Thyroid gland (tissue), 4 donors: ENCODE measurements around the gene E2F8. TPM values are rescaled to one million over a fixed set of nuclear protein-coding genes. Genes with fewer than 3 reads are reported as not detected.

ENCODE experiments used
- DNase-seq, 2 donors: peaks; one replicate each; pipeline ENCODE4 v3.0.0-alpha.2; 2019
- H3K27ac ChIP-seq, 3 donors: fragments of 200-600 bp; sonication (generic); 1 replicate in 2 of 3; 2 replicates in 1 of 3; pipeline ENCODE4 v1.5.1; 2016 to 2019; ENCODE audit warnings: mild to moderate bottlenecking in 1 of 3, moderate library complexity in 1 of 3
- H3K27me3 ChIP-seq: fragments of 200-600 bp; sonication (generic); one replicate; pipeline ENCODE4 v1.5.1; 2019
- H3K36me3 ChIP-seq, 2 donors: fragments of 200-600 bp; sonication (generic); one replicate each; pipeline ENCODE4 v1.5.1; 2016 to 2019
- H3K4me1 ChIP-seq, 2 donors: fragments of 200-600 bp; sonication (generic); one replicate each; pipeline ENCODE4 v1.5.1; 2017 to 2019
- H3K4me3 ChIP-seq, 3 donors: fragments of 200-600 bp; sonication (generic); replicated peaks in 1 of 3; 1 replicate in 2 of 3; 2 replicates in 1 of 3; pipeline ENCODE4 v1.5.1; 2016; ENCODE audit warnings: mild to moderate bottlenecking in 1 of 3
- H3K9me3 ChIP-seq: fragments of 200-600 bp; sonication (generic); one replicate; pipeline ENCODE4 v1.5.1; 2017
- CTCF ChIP-seq, 6 experiments: fragments of 200-600 bp in 3 of 6; fragments of 450-650 bp in 3 of 6; sonication (generic) in 3 of 6; IDR thresholded peaks; one replicate each; pipeline ENCODE4 v1.5.1; 2016 to 2019; ENCODE audit warnings: antibody characterized with exemption in 6 of 6, mild to moderate bottlenecking in 2 of 6, inconsistent platforms in 1 of 6, moderate library complexity in 1 of 6
- POLR2A ChIP-seq, 2 donors: fragments of 450-650 bp; IDR thresholded peaks; one replicate each; pipeline ENCODE4 v1.6.1; 2017; ENCODE audit warnings: antibody characterized with exemption in 2 of 2, mild to moderate bottlenecking in 2 of 2, moderate library complexity in 1 of 2
- WGBS, 2 donors: methylation state at CpG; one replicate each; pipeline ENCODE4 v1.1.5; 2017; 5-methylcytosine and 5-hydroxymethylcytosine counted together
- intact Hi-C: fragments of 100-400 bp; cut with DNase I; formaldehyde crosslinking; loops from one replicate; pipeline ENCODE4 v1.15.1; 2023
- total RNA-seq, 4 donors: library from RNA; depleted of rRNA; stranded (reverse); fragments of >200 nt; gene quantifications; one replicate each; pipeline ENCODE4 v1.2.3, GENCODE V29; 2016

Gene E2F8
- total RNA-seq, 4 donors from 2014 or later: not detected

- Histone ChIP-seq H3K9me3 (no peaks in the 10 kb centered on the region), H3K36me3 (no peaks in the 10 kb centered on the region), H3K27ac (no peak overlapping the region), H3K27me3 (no peaks in the 10 kb centered on the region), H3K4me1 (no peaks in the 10 kb centered on the region), H3K4me3 (no peak overlapping the region)
- DNase-seq: no peak
- TF ChIP-seq CTCF (IDR thresholded peaks at IDR 0.05) (no peak), POLR2A (IDR thresholded peaks at IDR 0.05) (no peak)
- WGBS, 2 donors: 55 to 56% methylated on average over 3 of the region's 3 CpGs
- intact Hi-C loops: no loop called here
These were observed 41.0 kb downstream of the E2F8 start for GRCh38 chr11:19199771-19200170.

GRCh38 chr11:19199048-19199447, 41.7 kb downstream of the E2F8 start:
- WGBS, 2 donors: 86 to 92% methylated on average over 6 to 7 of the region's 7 CpGs
- no peaks in the 10 kb centered on the region for H3K4me1 ChIP-seq
- no peaks in the 10 kb centered on the region for H3K9me3 ChIP-seq
- no peak for DNase-seq
- no peak overlapping the region for H3K27ac ChIP-seq
- H3K4me3 ChIP-seq: no peak overlapping the region
- intact Hi-C loops: no loop called here
- no peaks in the 10 kb centered on the region for H3K27me3 ChIP-seq
- TF ChIP-seq POLR2A (IDR thresholded peaks at IDR 0.05) (no peak), CTCF (IDR thresholded peaks at IDR 0.05) (no peak)
- no peaks in the 10 kb centered on the region for H3K36me3 ChIP-seq

GRCh38 chr11:19196432-19196831, 44.3 kb downstream of the E2F8 start:
- Histone ChIP-seq H3K9me3 (no peaks in the 10 kb centered on the region), H3K4me3 (no peak overlapping the region), H3K27me3 (no peaks in the 10 kb centered on the region), H3K36me3 (no peaks in the 10 kb centered on the region), H3K4me1 (no peaks in the 10 kb centered on the region), H3K27ac (no peak overlapping the region)
- TF ChIP-seq CTCF (IDR thresholded peaks at IDR 0.05) (no peak), POLR2A (IDR thresholded peaks at IDR 0.05) (no peak)
- no peak for DNase-seq
- intact Hi-C loops: no loop called here
- WGBS, 2 donors: 86 to 91% methylated on average over 6 of the region's 6 CpGs

GRCh38 chr11:19194620-19195308, 46.0 kb downstream of the E2F8 start:
- TF ChIP-seq POLR2A (IDR thresholded peaks at IDR 0.05) (no peak), CTCF (IDR thresholded peaks at IDR 0.05) (no peak)
- intact Hi-C loops: no loop called here
- Histone ChIP-seq H3K36me3 (no peaks in the 10 kb centered on the region), H3K4me3 (no peak overlapping the region), H3K27me3 (no peaks in the 10 kb centered on the region), H3K4me1 (no peaks in the 10 kb centered on the region), H3K9me3 (no peaks in the 10 kb centered on the region), H3K27ac (no peak overlapping the region)
- WGBS, 2 donors: 91 to 92% methylated on average over 4 of the region's 4 CpGs
- no peak for DNase-seq

GRCh38 chr11:19193916-19194315, 46.8 kb downstream of the E2F8 start:
- DNase-seq: no peak

More at GRCh38 chr11:19193916-19194315, 46.8 kb downstream of the E2F8 start:
- Histone ChIP-seq H3K27ac (no peak overlapping the region), H3K9me3 (no peaks in the 10 kb centered on the region), H3K4me3 (no peak overlapping the region), H3K4me1 (no peaks in the 10 kb centered on the region), H3K36me3 (no peaks in the 10 kb centered on the region), H3K27me3 (no peaks in the 10 kb centered on the region)
- intact Hi-C loops: no loop called here
- TF ChIP-seq POLR2A (IDR thresholded peaks at IDR 0.05) (no peak), CTCF (IDR thresholded peaks at IDR 0.05) (no peak)
- 65 to 73% methylated on average over 2 of the region's 2 CpGs for WGBS, 2 donors
